Cardiac septum (tissue), 1 donor: ENCODE data around the gene IL2RA. TPM values are rescaled to one million over a fixed set of nuclear protein-coding genes. Genes with fewer than 3 reads are reported as not detected.

Experiments used
- DNase-seq: peaks from one replicate; pipeline ENCODE4 v3.0.0-alpha.2; 2020; ENCODE audit warnings: low spot score
- intact Hi-C: fragments of 100-400 bp; cut with DNase I; formaldehyde crosslinking; loops from one replicate; pipeline ENCODE4 v1.14.0; 2022
- total RNA-seq: library from RNA; stranded (reverse); fragmentation: NEBNext Ultra II Directional; extraction: Animal tissue kit (Norgen Biotek cat#: 25700); gene quantifications from one replicate; pipeline ENCODE4 v1.2.1, GENCODE V29; 2021
- donor health status: DM: no; HTN: no; CAD: no.

IL2RA gene
- total RNA-seq, 1 donor from 2014 or later: 0.73 TPM

GRCh38 chr10:6023661-6024333 is 38.4 kb downstream of the IL2RA start:
- intact Hi-C loops: no loop called here
- no peak for DNase-seq

- DNase-seq: no peak
- intact Hi-C loops: no loop called here
Measured at GRCh38 chr10:6022660-6023059, 39.5 kb downstream of the IL2RA start.

DNA sequence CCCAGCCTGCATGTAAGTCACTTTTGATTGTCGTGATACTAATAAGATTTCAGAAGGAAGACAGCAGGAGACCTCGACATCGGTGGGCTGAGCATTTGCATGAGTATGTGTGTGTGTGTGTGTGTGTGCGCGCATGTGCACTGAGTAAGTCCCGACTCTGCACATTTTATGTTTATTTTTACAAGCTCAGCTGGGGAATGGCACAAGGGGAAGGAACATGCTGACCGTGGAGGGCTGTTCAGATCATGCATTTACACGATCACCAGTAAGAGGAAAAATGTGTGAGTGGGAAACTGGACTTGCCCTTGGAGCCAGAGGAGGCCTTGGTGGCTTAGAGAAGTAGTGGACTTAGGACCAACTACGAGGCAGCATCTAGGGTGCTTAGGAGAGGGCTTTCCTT is 41.3 kb downstream of the IL2RA start:
- intact Hi-C loops: no loop called here
- DNase-seq: no peak

DNA sequence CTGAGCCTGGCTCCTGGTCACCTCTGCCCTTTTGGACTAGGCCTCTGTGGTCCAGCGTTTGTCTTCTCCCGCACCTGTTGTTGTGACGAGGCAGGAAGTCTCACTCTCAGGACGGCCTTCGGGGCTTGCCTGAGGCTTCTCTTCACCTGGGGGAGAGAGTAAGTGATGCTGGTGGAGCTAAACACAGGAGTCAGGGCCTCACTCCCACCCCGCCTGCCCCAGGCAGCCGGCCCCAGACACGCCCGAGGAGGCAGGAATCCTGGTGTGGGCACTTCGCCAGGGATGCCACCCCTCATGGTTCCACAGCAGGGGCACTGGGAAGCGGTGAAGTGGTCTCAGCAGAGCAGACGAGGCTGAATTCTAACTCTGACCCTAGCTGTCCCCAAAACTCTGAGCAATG is 42.4 kb downstream of the IL2RA start:
- no peak for DNase-seq
- intact Hi-C loops: no loop called here

GRCh38 chr10:6019010-6019782 is 43.0 kb downstream of the IL2RA start:
- DNase-seq: no peak
- intact Hi-C loops: no loop called here

DNA sequence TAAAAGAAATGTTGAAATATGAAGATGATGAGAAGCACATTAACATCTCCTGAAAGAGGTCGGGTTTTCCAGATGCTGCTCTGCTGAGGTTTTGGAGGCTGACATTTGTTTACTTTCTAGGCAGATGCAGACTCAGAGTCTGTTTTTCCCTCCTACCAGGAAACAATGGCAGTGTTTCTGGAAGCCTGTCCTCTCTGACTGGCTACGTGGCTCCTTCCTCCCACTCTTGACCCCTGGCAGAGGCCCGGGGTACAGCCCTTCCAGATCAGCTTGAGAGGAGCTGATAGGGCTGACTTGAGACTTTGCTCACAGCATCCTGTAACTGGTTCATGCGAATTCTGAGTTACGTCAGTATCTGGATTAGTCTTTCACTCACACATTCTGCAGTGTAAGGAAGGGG is 43.7 kb downstream of the IL2RA start:
- intact Hi-C loops: no loop called here
- DNase-seq: no peak

- DNase-seq: no peak
- intact Hi-C loops: no loop called here
Measured at GRCh38 chr10:6017781-6018354, 44.3 kb downstream of the IL2RA start.

DNA sequence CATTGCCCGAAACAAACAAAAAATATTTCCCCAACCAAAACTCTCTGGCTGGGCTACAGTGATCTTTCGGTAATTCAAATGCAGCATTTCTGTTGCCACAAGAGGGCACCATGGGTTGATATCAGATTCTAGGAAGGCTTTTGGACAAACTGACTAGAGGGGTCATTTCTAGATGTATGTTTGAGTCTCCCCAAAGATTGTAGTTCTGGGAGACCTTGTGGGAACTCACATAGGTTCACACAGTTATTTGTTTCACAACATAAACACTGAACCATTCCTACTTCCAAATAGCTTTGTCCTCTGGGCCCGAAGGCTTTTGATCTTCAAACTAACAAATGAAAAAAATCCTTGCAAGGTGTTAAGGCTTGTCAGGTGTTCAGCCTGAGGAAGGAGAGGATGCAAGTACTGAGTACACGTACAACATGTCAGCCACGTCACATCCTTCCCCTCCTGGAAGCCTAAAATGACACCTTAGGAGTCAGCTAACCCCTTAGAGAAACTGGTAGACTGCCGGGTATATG is 47.9 kb downstream of the IL2RA start:
- no peak for DNase-seq
- intact Hi-C loops: loop anchor here (5.0 kb wide), 3 partner anchors 62 to 388 kb away; partner anchors contain the start of gene RBM17

GRCh38 chr10:6013413-6014192 is 48.6 kb downstream of the IL2RA start:
- no peak for DNase-seq
- intact Hi-C loops: loop anchor here (5.0 kb wide), 3 partner anchors 61 to 389 kb away; partner anchors contain the start of gene RBM17

GRCh38 chr10:6012121-6012905 is 49.9 kb downstream of the IL2RA start:
- intact Hi-C loops: loop anchor here (5.0 kb wide), 3 partner anchors 60 to 390 kb away; partner anchors contain the start of gene RBM17
- DNase-seq: no peak

- DNase-seq: no peak
- intact Hi-C loops: loop anchor here (5.0 kb wide), 3 partner anchors 59 to 391 kb away; partner anchors contain the start of gene RBM17
Measured at GRCh38 chr10:6011558-6011957, 50.6 kb downstream of the IL2RA start.

GRCh38 chr10:6010569-6010968 is 51.6 kb downstream of the IL2RA start:
- intact Hi-C loops: loop anchor here (5.0 kb wide), 3 partner anchors 58 to 392 kb away; partner anchors contain the start of gene RBM17
- DNase-seq: no peak

DNA sequence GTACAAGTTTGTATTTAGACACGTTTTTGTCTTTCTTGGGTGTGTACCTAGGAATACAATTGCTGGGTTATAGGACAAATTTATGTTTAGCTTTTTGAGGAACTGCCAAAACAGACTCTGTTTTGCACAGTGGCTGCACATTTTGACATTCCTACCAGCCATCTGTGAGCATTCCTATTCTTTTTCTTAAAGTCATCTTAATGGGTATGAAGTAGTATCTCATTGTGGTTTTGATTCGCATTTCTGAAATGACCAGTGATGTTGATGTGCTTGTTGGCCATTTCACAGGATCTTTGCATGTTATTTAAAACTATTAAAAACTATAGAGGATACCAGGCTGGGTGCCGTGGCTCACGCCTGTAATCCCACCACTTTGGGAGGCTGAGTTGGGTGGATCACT is 52.2 kb downstream of the IL2RA start:
- intact Hi-C loops: loop anchor here (5.0 kb wide), 3 partner anchors 58 to 392 kb away; partner anchors contain the start of gene RBM17
- no peak for DNase-seq

GRCh38 chr10:6009150-6009549 is 53.0 kb downstream of the IL2RA start:
- intact Hi-C loops: no loop called here
- DNase-seq: no peak

DNA sequence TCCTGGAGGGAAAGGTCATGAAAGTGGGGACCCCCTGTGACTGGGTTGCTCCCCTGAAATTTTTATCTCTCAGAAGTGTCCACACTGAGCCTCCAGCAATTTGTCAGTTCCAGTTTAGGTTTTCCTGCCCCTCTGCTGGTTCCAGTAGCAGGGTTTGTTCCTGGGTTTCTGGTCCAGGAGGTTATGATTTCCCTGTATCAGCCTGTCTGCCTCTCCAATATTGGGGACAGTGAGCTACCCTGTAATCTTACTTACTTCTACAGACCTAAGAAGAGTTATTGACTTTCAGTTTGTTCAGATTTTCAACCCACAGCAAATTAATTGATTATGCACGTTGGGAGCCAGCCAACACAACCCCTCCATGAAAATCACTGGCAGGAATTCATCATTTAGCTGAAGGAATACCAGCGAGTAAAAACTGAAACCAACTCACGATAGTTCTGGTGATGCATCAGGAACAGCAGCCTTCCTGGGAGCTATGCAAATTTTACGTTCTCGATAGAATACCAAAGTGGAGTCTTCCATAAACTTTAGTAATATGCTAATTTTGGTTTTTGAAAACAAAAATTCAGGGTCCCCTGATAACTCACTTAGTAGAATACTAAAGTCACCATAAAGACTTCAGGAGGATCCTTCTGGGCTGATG is 53.5 kb downstream of the IL2RA start:
- no peak for DNase-seq
- intact Hi-C loops: no loop called here

GRCh38 chr10:6006991-6007390 is 55.2 kb downstream of the IL2RA start:
- intact Hi-C loops: no loop called here
- DNase-seq: no peak

GRCh38 chr10:6006546-6006945 is 55.6 kb downstream of the IL2RA start:
- intact Hi-C loops: no loop called here
- DNase-seq: no peak

DNA sequence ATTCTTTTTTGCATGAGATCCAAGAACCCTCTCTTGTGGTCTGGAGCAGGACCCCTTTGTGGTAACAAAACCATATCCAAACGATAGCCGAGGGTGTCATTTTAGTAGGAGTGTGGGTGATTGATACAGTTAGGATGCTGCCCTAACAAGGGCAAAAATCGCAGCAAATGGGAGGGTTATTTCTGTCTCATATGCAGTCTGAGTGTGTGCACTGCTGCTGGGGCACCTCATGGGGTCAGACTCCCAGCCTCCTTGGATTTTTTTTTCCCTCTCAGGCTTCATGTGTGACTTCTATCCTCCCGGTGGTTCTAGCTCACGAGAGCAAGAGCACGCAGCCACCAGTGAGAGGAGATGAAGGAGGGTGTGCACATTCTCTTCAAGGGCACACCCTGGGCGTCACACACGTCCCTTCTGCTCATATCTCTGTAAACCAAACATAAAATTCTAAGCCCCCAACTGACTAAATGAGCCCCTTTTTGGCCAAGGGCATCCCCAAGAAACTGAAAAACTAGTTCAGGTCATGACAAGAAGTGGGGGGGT is 56.2 kb downstream of the IL2RA start:
- intact Hi-C loops: no loop called here
- no peak for DNase-seq
